Measurements from ENCODE around the gene EXOSC10.

DNA sequence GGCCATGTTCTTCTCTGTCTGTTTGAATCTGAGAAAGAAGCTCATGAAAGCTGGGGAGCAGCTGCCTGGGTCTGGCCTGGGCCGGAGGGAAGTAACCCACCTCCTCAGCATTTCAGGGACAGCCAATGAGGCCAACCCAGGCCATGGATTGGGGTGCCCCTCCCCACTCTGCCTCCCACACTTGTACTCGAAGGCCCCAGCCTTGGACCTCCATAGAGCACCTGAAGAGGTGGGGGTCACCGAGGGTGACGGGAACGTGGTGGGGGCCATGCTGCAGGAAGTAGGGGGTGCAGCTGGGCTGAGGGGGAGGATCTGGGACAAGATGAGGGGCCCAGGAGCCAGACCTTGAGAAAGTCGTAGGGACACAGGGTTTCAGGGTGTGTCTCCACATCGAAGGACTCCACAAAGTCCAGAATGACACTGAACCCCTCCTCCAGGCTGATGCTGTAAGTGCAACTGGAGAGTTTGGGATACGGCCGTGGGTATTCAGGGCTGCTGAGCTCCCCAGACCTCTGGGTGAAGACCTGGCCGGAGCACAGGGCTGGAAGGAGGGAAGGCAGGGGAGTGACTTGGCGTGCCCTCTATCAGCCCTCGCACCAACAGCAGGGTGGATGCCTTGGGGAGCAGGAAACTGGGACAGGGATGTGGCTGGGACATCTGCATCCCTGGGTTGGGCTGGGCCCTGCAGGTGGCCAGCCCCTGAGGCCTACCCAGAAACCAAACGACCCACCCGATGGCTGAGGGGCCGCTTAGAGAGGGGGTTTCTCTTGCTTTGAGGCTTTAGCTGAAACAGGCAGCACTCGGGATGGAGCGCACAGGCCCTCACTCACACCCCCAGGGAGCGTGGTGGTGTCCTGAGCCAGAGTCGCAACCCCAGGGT is 56.4 kb downstream of the EXOSC10 start:
- TF ChIP-seq POLR2AphosphoS5 (IDR thresholded peaks at IDR 0.05): no peak
- TF ChIP-seq, protein P1, sequence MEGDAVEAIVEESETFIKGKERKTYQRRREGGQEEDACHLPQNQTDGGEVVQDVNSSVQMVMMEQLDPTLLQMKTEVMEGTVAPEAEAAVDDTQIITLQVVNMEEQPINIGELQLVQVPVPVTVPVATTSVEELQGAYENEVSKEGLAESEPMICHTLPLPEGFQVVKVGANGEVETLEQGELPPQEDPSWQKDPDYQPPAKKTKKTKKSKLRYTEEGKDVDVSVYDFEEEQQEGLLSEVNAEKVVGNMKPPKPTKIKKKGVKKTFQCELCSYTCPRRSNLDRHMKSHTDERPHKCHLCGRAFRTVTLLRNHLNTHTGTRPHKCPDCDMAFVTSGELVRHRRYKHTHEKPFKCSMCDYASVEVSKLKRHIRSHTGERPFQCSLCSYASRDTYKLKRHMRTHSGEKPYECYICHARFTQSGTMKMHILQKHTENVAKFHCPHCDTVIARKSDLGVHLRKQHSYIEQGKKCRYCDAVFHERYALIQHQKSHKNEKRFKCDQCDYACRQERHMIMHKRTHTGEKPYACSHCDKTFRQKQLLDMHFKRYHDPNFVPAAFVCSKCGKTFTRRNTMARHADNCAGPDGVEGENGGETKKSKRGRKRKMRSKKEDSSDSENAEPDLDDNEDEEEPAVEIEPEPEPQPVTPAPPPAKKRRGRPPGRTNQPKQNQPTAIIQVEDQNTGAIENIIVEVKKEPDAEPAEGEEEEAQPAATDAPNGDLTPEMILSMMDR (IDR thresholded peaks at IDR 0.05; ENCODE audit: poor library complexity, severe bottlenecking): no peak
- TF ChIP-seq, protein P2, sequence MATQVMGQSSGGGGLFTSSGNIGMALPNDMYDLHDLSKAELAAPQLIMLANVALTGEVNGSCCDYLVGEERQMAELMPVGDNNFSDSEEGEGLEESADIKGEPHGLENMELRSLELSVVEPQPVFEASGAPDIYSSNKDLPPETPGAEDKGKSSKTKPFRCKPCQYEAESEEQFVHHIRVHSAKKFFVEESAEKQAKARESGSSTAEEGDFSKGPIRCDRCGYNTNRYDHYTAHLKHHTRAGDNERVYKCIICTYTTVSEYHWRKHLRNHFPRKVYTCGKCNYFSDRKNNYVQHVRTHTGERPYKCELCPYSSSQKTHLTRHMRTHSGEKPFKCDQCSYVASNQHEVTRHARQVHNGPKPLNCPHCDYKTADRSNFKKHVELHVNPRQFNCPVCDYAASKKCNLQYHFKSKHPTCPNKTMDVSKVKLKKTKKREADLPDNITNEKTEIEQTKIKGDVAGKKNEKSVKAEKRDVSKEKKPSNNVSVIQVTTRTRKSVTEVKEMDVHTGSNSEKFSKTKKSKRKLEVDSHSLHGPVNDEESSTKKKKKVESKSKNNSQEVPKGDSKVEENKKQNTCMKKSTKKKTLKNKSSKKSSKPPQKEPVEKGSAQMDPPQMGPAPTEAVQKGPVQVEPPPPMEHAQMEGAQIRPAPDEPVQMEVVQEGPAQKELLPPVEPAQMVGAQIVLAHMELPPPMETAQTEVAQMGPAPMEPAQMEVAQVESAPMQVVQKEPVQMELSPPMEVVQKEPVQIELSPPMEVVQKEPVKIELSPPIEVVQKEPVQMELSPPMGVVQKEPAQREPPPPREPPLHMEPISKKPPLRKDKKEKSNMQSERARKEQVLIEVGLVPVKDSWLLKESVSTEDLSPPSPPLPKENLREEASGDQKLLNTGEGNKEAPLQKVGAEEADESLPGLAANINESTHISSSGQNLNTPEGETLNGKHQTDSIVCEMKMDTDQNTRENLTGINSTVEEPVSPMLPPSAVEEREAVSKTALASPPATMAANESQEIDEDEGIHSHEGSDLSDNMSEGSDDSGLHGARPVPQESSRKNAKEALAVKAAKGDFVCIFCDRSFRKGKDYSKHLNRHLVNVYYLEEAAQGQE (IDR thresholded peaks at IDR 0.05; ENCODE audit: borderline replicate concordance): no peak
- TF ChIP-seq SMC3 (conservative IDR thresholded peaks at IDR 0.05; ENCODE audit: poor library complexity): no peak
- TF ChIP-seq EZH2 (IDR thresholded peaks at IDR 0.05; ENCODE audit: borderline replicate concordance, insufficient read depth, low read length, poor library complexity, severe bottlenecking): no peak
- TF ChIP-seq EP300 (conservative IDR thresholded peaks at IDR 0.05; ENCODE audit: poor library complexity, severe bottlenecking): no peak
- TF ChIP-seq RAD21 (conservative IDR thresholded peaks at IDR 0.05): no peak
- TF ChIP-seq TAF1 (IDR thresholded peaks at IDR 0.05; ENCODE audit: low read depth): no peak
- no peak for TF ChIP-seq MXI1 (conservative IDR thresholded peaks at IDR 0.05; ENCODE audit: poor library complexity, severe bottlenecking)
